ENCODE measurements around the gene ELAVL2.

ELAVL2 gene

GRCh38 chr9:23686896-23687295, 139.1 kb downstream of the ELAVL2 start:
- no peaks in the 10 kb centered on the region for H3K27me3 ChIP-seq (ENCODE audit: insufficient read depth, low read length)
- no peaks in the 10 kb centered on the region for H3F3A ChIP-seq (ENCODE audit: insufficient read depth, low read length)
- H3K4me3 ChIP-seq (ENCODE audit: low read depth, low read length, poor library complexity, severe bottlenecking) = no peak overlapping the region
- no peaks in the 10 kb centered on the region for H3K79me2 ChIP-seq (ENCODE audit: insufficient read depth, low read length)
- no peaks in the 10 kb centered on the region for H3K9me3 ChIP-seq (ENCODE audit: low read length)
- H3K9ac ChIP-seq (ENCODE audit: low read length) = no peak overlapping the region
- H3K9me2 ChIP-seq (ENCODE audit: low read depth, low read length) = no peaks in the 10 kb centered on the region
- H3K4me2 ChIP-seq (ENCODE audit: low read length) = no peak overlapping the region
- no peaks in the 10 kb centered on the region for H4K20me1 ChIP-seq (ENCODE audit: insufficient read depth, low read length)
- TF ChIP-seq EZH2 (IDR thresholded peaks at IDR 0.05; ENCODE audit: borderline replicate concordance, low read length) (no peak), CTCF (IDR thresholded peaks at IDR 0.05; ENCODE audit: low read length) (no peak)
- no peak overlapping the region for H2AFZ ChIP-seq (ENCODE audit: low read length)
- no peaks in the 10 kb centered on the region for H3K4me1 ChIP-seq (ENCODE audit: insufficient read depth, low read length, severe bottlenecking)
- H3K36me3 ChIP-seq (ENCODE audit: insufficient read depth, low read length) = no peaks in the 10 kb centered on the region
- H3K27ac ChIP-seq (ENCODE audit: low read depth, low read length, poor library complexity, severe bottlenecking) = no peak overlapping the region

GRCh38 chr9:23686257-23686656, 139.8 kb downstream of the ELAVL2 start:
- TF ChIP-seq CTCF (IDR thresholded peaks at IDR 0.05; ENCODE audit: low read length) = no peak
- TF ChIP-seq EZH2 (IDR thresholded peaks at IDR 0.05; ENCODE audit: borderline replicate concordance, low read length) = no peak
- Histone ChIP-seq H3K27me3 (ENCODE audit: insufficient read depth, low read length) (no peaks in the 10 kb centered on the region), H3K9me3 (ENCODE audit: low read length) (no peaks in the 10 kb centered on the region), H3F3A (ENCODE audit: insufficient read depth, low read length) (no peaks in the 10 kb centered on the region), H3K36me3 (ENCODE audit: insufficient read depth, low read length) (no peaks in the 10 kb centered on the region), H4K20me1 (ENCODE audit: insufficient read depth, low read length) (no peaks in the 10 kb centered on the region), H3K4me1 (ENCODE audit: insufficient read depth, low read length, severe bottlenecking) (no peaks in the 10 kb centered on the region), H3K4me2 (ENCODE audit: low read length) (no peak overlapping the region), H3K9me2 (ENCODE audit: low read depth, low read length) (no peaks in the 10 kb centered on the region), H3K4me3 (ENCODE audit: low read depth, low read length, poor library complexity, severe bottlenecking) (no peak overlapping the region), H3K9ac (ENCODE audit: low read length) (no peak overlapping the region), H3K79me2 (ENCODE audit: insufficient read depth, low read length) (no peaks in the 10 kb centered on the region), H3K27ac (ENCODE audit: low read depth, low read length, poor library complexity, severe bottlenecking) (no peak overlapping the region), H2AFZ (ENCODE audit: low read length) (no peak overlapping the region)

- no peaks in the 10 kb centered on the region for H3K27me3 ChIP-seq (ENCODE audit: insufficient read depth, low read length)
- H3K27ac ChIP-seq (ENCODE audit: low read depth, low read length, poor library complexity, severe bottlenecking) = no peak overlapping the region
- no peaks in the 10 kb centered on the region for H3F3A ChIP-seq (ENCODE audit: insufficient read depth, low read length)
- H3K4me3 ChIP-seq (ENCODE audit: low read depth, low read length, poor library complexity, severe bottlenecking) = no peak overlapping the region
- H3K4me2 ChIP-seq (ENCODE audit: low read length) = no peak overlapping the region
- no peaks in the 10 kb centered on the region for H3K36me3 ChIP-seq (ENCODE audit: insufficient read depth, low read length)
- no peaks in the 10 kb centered on the region for H3K79me2 ChIP-seq (ENCODE audit: insufficient read depth, low read length)
- H2AFZ ChIP-seq (ENCODE audit: low read length) = no peak overlapping the region
- no peaks in the 10 kb centered on the region for H3K4me1 ChIP-seq (ENCODE audit: insufficient read depth, low read length, severe bottlenecking)
- no peak overlapping the region for H3K9ac ChIP-seq (ENCODE audit: low read length)
- no peaks in the 10 kb centered on the region for H3K9me3 ChIP-seq (ENCODE audit: low read length)
- H4K20me1 ChIP-seq (ENCODE audit: insufficient read depth, low read length) = no peaks in the 10 kb centered on the region
- H3K9me2 ChIP-seq (ENCODE audit: low read depth, low read length) = no peaks in the 10 kb centered on the region
- TF ChIP-seq CTCF (IDR thresholded peaks at IDR 0.05; ENCODE audit: low read length) (no peak), EZH2 (IDR thresholded peaks at IDR 0.05; ENCODE audit: borderline replicate concordance, low read length) (no peak)
These were observed 142.4 kb downstream of the ELAVL2 start for GRCh38 chr9:23683611-23684061.
